GM21515 (cell line): Measurements from ENCODE around the gene SOX8.

Experiments used
- ATAC-seq: cut with Tn5 transposase; IDR thresholded peaks from one replicate; pipeline ENCODE4 v1.9.1; 2021; ENCODE audit not compliant: unreplicated experiment

The SOX8 gene

DNA sequence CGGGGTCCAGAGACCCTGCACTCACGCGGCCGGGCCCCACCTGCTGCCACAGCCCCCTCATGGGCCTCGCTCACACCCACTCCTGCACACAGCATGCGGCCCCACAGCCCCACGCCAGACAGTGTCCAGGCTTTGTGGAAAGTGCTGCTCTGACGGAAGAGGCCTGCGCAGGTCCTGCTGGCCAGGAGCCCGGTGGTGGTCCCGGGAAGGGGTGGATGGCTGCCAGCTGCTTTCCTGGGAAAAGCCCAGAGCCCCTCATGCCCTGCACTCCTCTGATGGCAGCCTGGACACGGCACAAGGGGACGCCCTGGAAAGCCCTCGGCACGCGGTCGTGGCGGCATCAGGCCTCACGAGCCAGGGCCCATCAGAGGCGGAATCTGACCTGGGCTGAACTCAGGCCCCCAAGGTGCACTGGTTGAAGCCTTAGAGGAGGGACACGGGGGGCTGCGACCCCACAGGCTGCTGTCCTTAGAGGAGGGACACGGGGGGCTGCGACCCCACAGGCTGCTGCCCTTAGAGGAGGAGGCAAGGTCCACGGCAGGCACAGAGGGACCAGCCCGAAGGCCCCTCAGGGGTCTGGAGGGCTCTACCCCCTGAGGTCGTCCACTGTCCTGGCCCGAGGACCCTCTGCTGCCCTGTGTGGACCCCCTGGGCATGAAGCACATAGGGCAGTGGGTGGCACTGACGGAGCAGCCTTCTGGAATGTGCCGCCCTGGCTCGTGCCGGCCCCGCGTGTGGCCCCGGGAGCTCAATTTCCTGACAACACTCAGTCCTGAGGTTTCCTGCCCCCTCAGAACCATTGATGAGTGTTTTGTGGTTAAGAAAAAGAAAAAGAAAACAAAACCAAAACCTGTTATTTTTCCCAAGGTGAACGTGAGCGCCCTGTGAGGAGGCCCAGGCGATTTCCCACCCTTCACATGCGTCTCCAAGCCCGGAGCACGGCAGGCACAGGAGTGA lies 22.1 kb downstream of the SOX8 start:
- ATAC-seq: no peak

DNA sequence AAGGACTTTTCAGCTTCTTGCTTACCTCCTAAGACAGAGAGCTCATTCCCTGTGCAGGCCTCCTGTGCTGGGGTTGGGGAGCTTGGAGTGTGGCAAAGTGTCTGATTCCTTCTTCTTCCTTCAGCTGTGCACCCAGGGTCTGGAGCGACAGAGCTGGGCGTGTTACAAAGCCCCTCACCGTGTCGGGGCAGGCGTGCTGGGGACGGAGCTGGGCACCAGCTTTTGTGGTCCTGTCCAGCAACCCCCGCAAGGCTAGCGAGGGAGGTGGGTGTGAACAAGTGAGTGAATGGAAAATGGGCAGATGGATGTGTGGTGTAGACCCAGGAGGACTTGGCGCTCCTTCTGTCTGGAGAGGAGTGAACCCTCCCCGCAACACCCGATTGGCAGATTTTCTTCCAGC lies 23.7 kb downstream of the SOX8 start:
- ATAC-seq: no peak

- no peak for ATAC-seq
Measured at GRCh38 chr16:1006781-1007180, 25.2 kb downstream of the SOX8 start.

DNA sequence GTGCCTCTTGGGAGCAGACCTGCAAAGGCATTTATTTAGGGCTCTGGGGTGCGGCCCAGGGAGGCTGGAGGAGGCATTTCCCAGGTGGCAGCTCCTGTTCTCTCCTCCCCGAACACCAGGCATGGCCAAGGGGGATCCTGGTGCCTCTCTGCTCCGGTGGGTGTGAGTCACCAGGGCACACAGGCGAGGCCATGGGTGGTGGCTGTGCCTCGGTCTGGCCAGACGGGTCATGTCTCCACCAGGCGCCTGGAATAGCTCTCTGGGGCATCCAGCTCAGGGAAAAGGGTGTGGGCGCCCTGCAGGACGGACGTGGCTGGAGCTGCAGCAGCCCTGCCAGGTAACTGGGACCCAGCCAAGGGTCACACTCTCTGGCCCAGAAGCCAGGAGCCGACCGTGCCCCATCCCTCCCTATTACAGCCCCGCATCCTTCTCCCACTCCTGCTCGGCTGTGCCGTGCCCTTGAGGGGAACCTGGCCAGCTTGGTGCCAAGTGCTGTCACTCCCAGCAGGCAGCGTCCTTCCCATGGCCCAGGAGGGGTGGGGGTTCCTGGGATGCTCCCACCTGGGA lies 25.8 kb downstream of the SOX8 start:
- no peak for ATAC-seq

DNA sequence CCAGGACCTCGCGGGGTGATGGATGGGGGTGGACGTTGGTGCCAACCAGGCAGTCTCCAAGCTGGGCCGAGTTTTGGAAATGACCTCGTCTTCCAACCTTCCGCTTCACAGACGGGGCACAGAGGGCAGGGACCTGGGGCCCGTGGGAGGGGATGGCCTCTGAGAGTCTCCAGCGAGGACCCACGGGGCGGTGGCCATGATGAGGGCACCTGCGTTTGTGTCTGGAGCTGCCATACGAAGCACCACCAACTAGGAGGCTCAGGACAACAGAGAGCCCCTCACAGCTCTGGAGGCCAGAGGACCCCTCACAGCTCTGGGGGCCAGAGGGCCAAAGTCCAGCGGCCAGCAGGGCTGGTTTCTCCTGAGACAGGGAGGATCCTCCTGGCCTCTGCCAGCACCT lies 26.5 kb downstream of the SOX8 start:
- ATAC-seq: no peak

DNA sequence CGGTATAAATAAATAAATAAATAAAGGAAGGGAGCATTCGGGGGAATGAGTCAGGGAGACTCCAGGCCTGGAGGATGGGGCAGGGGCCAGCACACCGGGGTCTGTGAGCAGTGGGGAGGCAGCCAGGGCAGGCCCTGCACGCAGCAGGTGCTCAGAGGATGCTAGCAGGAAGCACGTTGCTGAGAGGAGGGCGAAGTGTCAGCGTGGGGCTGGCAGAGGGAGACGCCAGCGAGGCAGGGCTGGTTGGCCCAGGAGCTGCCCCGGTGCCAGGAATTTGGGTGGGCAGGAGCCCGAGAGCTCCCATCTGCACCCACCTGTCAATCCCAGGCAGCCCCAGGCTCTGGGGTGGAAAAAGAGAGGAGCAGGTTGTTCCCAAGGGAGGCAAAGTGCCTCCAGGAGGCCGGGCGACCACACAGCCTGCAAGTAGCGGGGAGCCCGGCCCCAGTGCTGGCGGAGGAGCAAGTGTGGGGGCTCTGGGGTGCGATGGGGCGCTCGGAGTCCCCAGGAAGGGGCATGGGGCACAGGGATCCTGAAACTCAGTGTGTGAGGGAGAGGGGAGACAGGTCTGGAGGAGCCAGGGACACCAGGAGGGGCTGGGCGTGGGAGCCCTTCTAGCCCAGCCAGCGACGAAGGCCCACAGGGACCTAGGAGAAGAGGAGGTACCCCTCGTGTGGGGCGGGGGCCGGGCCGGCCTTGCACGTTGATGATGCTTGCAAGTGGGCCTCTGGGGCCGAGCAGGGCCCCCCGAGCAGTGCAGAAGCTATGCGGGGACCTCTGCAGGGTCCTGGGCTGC lies 28.0 kb downstream of the SOX8 start:
- ATAC-seq: no peak

DNA sequence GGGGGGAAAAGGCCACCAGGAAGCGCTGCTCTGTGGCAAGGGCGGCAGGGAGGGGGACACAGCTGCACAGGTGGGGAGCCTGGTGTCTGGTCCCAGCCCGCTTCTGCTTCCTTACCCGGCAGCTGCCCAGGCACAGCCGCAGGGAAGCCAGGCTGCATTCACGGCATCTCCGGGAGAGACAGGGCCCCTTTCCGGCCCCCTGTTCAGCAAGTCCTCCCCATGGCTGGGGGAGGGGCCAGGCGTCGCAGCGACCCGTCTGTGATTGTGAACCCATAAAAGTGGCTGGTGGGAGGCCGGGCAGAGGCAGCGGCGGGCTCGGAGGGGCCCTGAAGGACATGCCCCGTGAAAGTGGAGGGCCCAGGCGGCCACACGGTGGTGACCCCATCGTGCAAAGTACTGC lies 28.7 kb downstream of the SOX8 start:
- ATAC-seq: no peak

GRCh38 chr16:1010815-1011214 lies 29.2 kb downstream of the SOX8 start:
- no peak for ATAC-seq

DNA sequence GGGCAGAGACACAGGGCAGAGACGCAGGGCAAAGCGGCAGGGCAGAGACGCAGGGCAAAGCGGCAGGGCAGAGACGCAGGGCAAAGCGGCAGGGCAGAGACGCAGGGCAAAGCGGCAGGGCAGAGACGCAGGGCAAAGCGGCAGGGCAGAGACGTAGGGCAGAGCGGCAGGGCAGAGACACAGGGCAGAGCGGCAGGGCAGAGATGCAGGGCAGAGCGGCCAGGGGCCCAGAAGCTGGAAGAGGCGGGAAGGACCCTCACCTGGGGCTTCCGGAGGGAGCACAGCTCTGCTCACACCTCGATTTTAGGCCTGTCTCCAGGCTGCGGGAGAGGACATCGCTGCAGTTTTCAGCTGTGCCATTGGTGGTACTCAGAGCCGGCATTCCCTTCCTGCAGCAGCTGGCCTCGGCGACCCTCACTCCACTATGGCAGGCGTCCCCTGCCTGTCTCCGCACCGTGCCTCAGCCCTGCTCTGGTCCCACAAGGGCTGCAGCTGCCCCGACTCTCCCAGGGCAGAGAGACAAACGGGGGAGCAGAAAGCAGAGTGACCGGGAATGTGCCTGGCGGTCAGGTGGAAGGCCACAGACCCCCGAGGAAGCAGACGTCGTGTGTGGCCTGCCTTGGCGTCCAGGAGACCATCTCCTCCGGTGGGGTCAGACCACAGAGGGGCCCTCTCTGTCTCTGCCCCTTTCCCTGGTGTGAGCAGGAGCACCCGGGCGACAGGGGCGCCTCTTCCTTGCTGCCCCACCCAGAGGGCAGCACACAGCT lies 29.9 kb downstream of the SOX8 start:
- no peak for ATAC-seq

GRCh38 chr16:1012135-1012534 lies 30.6 kb downstream of the SOX8 start:
- ATAC-seq: no peak

GRCh38 chr16:1012722-1013592 lies 31.4 kb downstream of the SOX8 start:
- no peak for ATAC-seq

DNA sequence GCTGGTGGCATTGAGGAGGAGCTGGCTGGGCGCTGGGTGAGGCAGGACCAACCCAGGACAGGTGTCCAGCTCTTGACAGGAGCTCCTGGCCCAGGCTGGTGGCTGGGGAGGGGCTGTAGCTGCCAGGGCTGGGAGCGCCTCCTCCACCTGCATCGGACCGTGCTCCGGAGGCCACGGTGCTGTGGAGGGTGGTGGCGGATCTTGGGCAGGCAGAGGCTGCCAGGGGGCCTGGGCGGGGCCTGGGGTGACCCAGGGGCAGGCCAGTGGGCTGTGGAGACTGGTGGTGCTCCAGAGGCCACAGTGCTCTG lies 32.0 kb downstream of the SOX8 start:
- no peak for ATAC-seq

DNA sequence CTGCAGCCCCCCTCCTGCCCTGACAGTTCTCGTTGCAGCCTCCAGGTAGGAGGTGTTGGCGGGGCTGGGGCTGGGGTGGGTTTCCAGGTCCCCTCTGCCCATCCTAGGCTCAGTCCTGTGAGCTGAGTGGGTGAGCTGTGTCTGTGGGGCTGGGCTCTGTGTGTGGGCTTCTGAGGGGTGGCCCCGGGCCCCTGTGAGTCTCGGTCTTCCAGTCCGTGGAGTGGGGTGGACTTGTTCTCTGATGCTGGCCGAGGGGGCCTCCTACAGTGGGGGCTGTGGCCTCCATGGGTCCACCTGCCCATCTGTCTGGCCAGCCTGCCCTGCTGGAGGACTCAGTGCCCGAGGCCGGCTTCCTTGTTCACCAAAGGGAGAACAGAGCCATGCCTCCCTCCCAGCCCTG lies 32.7 kb downstream of the SOX8 start:
- ATAC-seq: no peak

GRCh38 chr16:1014771-1015495 lies 33.4 kb downstream of the SOX8 start:
- ATAC-seq: no peak

GRCh38 chr16:1018447-1019198 lies 37.1 kb downstream of the SOX8 start:
- ATAC-seq: no peak

GRCh38 chr16:1019231-1020090 lies 37.9 kb downstream of the SOX8 start:
- no peak for ATAC-seq

DNA sequence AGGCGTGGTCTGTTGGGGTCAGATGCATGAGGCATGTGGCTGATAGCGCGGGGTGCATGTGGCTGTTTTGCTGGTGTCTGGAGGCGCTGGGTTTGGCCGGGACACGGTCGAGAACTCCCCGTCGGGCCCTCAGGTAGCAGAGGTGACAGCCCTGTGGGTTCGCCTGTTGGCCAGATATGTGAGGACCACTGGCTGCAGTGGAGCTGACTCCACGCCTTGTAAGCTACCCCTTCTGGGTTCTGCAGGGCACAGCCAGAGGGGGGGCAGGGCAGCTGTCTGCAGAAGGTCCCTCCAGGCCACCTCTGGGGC lies 38.5 kb downstream of the SOX8 start:
- ATAC-seq: no peak

GRCh38 chr16:1020591-1020990 lies 39.0 kb downstream of the SOX8 start:
- no peak for ATAC-seq
